ENCODE measurements around the gene BUD31.

The BUD31 gene

GRCh38 chr7:99433158-99433557 is 24.4 kb downstream of the BUD31 start:
- DNase-seq (ENCODE audit: low read depth): no peak

DNA sequence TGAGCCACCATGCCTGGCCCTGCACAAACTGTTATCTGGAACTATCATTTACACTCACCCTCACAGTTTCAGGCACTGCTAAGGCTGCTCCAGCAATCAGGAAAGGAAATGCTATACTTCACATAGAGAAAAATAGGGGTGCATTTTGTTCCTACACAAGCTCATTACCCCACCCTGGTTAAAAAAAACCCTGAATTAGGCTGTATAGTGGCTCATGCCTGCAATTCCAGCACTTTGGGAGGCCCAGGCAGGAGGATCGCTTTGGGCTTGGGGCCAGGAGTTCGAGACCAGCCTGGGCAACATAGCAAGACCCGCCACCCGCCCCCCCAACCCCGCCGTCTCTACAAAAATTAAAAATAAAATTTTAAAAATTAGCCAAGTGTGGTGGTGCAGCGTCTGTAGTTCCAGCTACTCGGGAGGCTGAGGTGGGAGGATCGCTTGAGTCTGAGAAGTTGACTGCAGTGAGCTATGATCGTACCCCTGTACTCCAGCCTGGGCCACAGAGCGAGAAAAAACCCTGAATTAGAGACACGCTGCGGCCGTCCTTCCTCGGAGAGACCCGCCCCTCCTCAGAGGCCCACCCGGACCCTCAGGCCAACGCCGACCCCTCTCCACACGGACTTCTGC is 29.3 kb downstream of the BUD31 start:
- no peak for DNase-seq (ENCODE audit: low read depth)

GRCh38 chr7:99438573-99439480 is 30.1 kb downstream of the BUD31 start, which contains the start of the genes CPSF4 and PTCD1:
TSS of gene CPSF4 (plus strand) at chr7:99438943. CDS start at chr7:99439083, 140 bp downstream.
TSS of gene PTCD1 (minus strand) at chr7:99438798. CDS start at chr7:99435242, 3,556 bp downstream.
- DNase-seq (ENCODE audit: low read depth): peak; percentile 75

GRCh38 chr7:99440195-99440594 is 31.4 kb downstream of the BUD31 start:
- no peak for DNase-seq (ENCODE audit: low read depth)

- no peak for DNase-seq (ENCODE audit: low read depth)
Measured at GRCh38 chr7:99446096-99446495, 37.3 kb downstream of the BUD31 start.

DNA sequence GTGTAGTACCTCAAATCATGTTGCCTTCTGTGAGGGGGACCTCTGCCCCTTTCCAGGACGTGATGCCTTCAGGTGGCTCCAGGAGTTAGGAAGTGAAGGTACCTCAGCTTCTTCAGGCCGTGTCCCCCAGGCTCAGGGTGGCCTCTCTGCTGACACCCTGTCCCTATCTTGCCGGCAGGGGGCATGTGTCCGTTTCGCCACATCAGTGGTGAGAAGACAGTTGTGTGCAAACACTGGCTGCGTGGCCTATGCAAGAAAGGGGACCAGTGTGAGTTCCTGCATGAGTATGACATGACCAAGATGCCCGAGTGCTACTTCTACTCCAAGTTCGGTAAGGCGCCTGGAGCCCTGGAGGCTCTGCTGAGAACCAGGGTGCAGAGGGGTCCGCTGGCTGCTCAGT is 39.2 kb downstream of the BUD31 start:
- DNase-seq (ENCODE audit: low read depth): no peak

DNA sequence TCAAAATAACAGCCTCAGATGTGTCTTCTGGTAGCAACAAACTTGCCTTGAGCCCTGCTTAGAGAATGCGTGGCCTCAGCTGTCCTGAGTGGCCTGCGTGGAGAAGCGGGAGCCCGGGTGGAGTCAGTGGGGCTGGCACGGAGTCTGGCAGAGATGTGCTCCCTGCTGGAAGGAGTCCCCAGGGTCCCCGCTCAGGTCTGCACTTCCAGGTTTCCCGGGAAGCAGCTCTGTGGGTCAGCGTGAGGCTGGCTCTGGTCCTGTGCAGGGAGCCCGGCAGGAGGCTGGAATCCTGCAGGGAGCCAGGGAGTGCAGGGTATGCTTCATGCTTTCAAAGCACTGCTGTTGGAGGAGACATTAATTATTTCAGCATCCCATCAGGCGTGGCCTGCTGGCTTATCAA is 40.1 kb downstream of the BUD31 start:
- DNase-seq (ENCODE audit: low read depth): no peak

DNA sequence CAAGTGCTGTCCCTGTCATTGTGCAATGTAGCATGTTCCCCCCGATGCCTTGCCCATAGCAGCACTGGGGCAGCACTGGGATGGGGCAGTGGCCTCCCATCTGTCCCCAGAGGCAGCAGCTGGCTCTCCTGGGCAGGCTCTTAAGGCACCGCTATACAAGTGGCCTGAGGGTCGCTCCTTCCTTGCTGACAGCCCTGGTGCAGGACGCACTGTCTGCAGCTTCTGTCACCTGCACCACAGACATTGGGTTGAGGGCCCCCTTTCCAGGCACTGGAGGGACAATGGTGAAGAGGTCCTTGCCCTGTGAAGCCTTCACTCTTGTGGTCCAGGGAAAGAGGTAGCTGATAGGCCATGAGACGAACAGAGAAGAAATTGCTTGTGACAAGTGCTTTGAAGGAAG is 40.6 kb downstream of the BUD31 start:
- no peak for DNase-seq (ENCODE audit: low read depth)

DNA sequence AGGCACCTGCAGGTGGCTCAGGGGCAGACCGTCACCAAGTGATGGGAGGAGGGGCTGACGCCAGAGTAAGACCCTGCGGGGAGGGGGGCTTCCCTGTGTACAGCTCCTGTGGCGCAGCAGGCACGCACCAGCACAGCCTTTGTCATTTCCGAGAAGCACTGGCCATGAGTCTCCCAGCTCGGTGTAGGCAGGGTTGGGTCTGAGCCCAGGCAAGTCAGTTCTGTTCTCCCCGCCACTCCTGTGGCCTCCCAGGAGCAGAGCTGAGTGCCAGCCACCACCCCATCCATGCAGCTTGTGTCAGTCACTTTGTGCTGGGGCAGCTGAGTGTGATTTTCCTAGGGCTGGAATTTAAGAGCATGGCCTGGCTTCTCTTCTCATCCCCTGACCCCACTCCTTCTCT is 43.2 kb downstream of the BUD31 start:
- DNase-seq (ENCODE audit: low read depth): no peak

DNA sequence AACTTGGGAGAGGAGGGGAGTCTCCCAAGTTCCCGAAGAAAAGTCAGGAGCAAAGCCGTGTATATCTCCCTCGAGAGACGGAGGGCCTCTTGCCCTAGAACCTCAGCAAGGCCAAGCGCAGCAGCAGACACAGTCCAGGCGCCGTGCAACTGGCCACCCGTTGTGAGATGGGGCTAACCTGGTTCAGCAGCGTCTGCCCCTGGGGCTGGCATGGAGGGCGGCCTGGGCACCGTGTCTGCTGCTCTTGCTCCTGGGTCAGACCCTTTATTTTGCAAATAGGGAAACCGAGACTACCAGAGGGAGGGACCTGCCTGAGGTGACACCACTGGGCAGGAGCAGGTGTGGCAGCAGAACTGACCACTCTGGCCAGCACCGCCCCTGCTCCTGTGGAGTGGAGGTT is 43.8 kb downstream of the BUD31 start:
- DNase-seq (ENCODE audit: low read depth): no peak

- DNase-seq (ENCODE audit: low read depth): no peak
Measured at GRCh38 chr7:99453105-99453504, 44.3 kb downstream of the BUD31 start.

DNA sequence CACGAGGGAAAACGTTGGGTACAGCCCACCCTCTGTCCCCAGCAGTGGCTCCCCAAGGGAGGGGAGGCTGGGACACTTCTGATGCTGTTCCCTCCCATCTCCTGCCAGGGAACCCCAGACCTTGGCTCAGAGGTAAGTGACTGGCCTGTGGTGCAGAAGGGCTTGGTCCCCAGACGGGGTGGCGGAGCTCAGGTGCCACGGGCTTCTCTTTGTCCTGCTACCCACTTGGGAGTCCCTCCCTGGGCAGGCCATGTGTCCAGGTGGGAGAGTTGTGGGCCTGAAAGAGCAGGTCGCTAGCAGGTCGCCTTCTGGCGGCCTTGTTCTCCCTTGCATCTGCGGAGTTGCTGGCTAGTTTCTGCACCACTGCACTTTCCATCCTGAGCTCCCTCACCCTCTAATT is 47.1 kb downstream of the BUD31 start:
- no peak for DNase-seq (ENCODE audit: low read depth)

DNA sequence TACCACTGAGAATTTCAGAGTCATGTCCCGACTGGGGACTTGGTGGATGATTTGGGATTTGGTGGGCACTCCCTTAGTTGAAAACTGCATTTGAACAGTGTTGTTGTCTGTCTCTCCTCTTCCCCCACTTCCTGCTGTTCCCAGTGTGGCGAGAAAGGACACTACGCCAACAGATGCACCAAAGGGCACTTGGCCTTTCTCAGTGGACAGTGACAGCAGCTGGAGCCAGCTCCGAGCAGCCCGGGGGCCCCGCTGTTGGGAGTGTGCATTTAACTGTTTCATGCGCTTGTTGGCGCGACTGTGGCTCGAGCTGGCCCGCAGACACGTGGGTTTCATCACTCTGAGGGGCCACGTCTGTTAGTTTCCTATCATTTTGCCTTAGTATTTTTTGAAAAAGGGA is 47.5 kb downstream of the BUD31 start:
- no peak for DNase-seq (ENCODE audit: low read depth)

DNA sequence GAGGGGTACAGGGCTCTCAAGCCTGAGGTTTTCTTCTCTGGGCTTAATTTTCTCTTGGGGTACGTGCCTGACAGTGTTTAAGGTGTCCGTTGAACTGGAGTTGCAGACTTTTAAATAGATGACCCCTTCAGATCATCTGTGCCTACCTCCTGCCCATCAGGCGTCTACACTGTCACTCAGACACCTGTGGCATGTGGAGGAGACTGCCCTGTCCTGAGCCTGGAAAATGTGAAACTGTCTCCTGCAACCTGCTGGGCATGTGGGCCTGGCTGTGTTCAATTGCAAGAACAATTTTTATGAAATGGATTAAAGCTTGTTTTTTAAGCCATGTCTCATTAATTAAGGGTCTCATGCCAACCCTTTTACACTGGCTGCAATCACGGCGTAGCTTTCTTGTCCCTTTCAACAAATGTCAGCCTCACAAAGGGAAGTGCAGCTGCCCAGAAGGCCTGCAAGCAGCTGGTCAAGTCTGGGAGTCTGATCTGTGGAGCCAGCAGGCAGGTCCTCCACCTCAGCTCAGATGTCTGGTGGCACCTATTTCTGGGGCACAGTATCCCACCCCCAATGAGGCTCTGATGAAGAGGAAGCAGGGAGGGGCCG is 48.4 kb downstream of the BUD31 start:
- no peak for DNase-seq (ENCODE audit: low read depth)

- DNase-seq (ENCODE audit: low read depth): no peak
Measured at GRCh38 chr7:99457650-99458493, 49.1 kb downstream of the BUD31 start.

- no peak for DNase-seq (ENCODE audit: low read depth)
Measured at GRCh38 chr7:99459087-99459486, 50.3 kb downstream of the BUD31 start.

DNA sequence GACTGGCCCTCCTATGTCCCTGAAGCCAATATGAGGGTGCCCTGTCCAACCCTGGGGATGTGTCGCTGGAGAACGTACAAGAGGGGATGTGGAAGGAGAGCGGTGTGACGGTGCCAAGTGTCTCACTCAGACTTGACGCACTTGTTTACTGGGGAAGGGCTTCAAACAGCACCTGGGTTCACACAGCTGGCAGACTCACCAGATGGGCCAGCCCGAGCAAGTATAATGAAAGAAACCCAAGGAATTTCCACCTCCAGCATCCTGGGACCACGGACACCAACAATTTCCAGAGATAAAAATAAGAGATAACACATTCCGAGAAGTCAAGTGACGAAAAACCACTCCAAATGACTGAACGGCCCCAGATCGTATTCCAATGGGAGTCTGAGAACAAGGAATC is 51.9 kb downstream of the BUD31 start:
- no peak for DNase-seq (ENCODE audit: low read depth)

DNA sequence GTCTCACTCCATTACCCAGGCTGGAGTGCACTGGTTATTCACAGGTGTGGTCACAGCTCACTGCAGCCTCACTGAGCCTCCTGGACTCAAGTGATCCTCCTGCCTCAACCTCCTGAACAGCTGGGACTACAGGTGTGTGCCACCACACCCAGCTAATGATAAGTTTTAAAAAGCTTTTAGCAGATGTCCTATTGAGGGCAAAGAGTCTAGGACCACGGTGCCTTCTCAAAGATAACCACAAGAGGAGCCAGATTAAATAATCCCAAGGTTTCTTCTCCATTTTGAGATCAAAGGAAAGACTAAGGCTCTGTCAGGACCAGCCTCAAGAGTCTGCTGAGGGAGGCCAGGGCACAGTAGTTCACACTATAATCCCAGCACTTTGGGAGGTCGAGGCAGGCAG is 52.5 kb downstream of the BUD31 start:
- DNase-seq (ENCODE audit: low read depth): no peak

DNA sequence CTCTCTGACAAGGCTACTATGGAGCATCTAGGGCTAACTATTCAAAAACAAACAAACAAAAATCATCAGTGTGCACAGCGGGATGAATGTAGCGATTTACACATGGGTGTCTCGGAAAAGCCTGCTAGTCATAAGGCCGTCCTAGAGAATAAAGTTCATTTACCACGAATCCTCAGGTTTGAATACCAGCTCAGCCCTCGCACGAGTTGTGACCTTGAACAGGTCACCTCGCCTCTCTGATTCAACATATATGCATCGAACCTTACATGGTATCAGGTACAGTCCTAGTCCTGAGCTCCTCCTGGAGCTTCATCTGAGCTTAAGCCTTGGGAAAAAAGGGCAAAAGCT is 56.6 kb downstream of the BUD31 start:
- DNase-seq (ENCODE audit: low read depth): no peak

- DNase-seq (ENCODE audit: low read depth): no peak
Measured at GRCh38 chr7:99468336-99468918, 59.7 kb downstream of the BUD31 start.
